Kidney (tissue), 14 donors: ENCODE data around the gene FRMD6. TPM values are rescaled to one million over a fixed set of nuclear protein-coding genes. Genes with fewer than 3 reads are reported as not detected.

Source experiments
- DNase-seq, 5 donors: peaks; one replicate each; pipeline ENCODE4 v3.0.0-alpha.2; 2013 to 2020
- FAIRE-seq: peaks from 2 replicates; lab custom pipeline; 2012; peaks lifted over from hg19 to GRCh38; lab: Jason Lieb, UNC
- H3K27ac ChIP-seq, 2 donors: one replicate each; pipeline ENCODE4 v1.7.0; 2013; ENCODE audit warnings: low read depth in 2 of 2, low read length in 2 of 2, inconsistent platforms in 1 of 2
- H3K27me3 ChIP-seq: one replicate; pipeline ENCODE4 v1.7.1; 2013; ENCODE audit warnings: low read length, inconsistent platforms; ENCODE audit not compliant: control insufficient read depth, insufficient read depth
- H3K36me3 ChIP-seq, 3 donors: one replicate each; pipeline versions ENCODE4 v1.7.0 to v1.7.1; 2013; ENCODE audit warnings: low read length in 3 of 3, control low read depth in 1 of 3, inconsistent platforms in 1 of 3; ENCODE audit not compliant: insufficient read depth in 3 of 3, control insufficient read depth in 2 of 3
- H3K4me1 ChIP-seq, 3 donors: one replicate each; pipeline versions ENCODE4 v1.7.0 to v1.7.1; 2013; ENCODE audit warnings: low read length in 3 of 3, inconsistent platforms in 1 of 3, low read depth in 1 of 3; ENCODE audit not compliant: control insufficient read depth in 2 of 3, insufficient read depth in 2 of 3
- H3K4me3 ChIP-seq, 3 donors: one replicate each; pipeline versions ENCODE4 v1.7.0 to v1.8.1; 2013; ENCODE audit warnings: low read length in 3 of 3, control low read depth in 1 of 3, inconsistent platforms in 1 of 3
- H3K9ac ChIP-seq, 3 donors: one replicate each; pipeline versions ENCODE4 v1.7.0 to v1.7.1; 2013; ENCODE audit warnings: low read length in 3 of 3, control low read depth in 1 of 3, inconsistent platforms in 1 of 3
- H3K9me3 ChIP-seq, 3 donors: one replicate each; pipeline versions ENCODE4 v1.7.0 to v1.7.1; 2013; ENCODE audit warnings: low read length in 3 of 3, control low read depth in 1 of 3, inconsistent platforms in 1 of 3; ENCODE audit not compliant: control insufficient read depth in 2 of 3, insufficient read depth in 1 of 3
- CTCF ChIP-seq: IDR thresholded peaks from 3 replicates; pipeline ENCODE4 v1.5.1; 2012; ENCODE audit warnings: mild to moderate bottlenecking, moderate library complexity, borderline replicate concordance; ENCODE audit not compliant: insufficient read depth; ENCODE audit errors: extremely low read depth
- intact Hi-C: fragments of 100-400 bp; cut with DNase I; formaldehyde crosslinking; loops from one replicate; pipeline ENCODE4 v1.11.1; 2022
- polyA plus RNA-seq: library from polyadenylated mRNA; stranded (reverse); fragments of 350-450 nt; fragmentation: Illumina TruSeq; extraction: RNeasy Lipid Tissue Mini Kit (QIAGEN cat#74804); gene quantifications from one replicate; pipeline ENCODE4 v1.2.3, GENCODE V29; 2014; ENCODE audit warnings: low read depth, low replicate concordance; ENCODE audit not compliant: insufficient read depth
- total RNA-seq: library from RNA; stranded (reverse); fragmentation: NEBNext Ultra II Directional; extraction: Animal tissue kit (Norgen Biotek cat#: 25700); gene quantifications from one replicate; pipeline ENCODE4 v1.2.1, GENCODE V29; 2021
- donor health status: control.
- donor health status: control.
- donor health status: control.
- donor health status: control.
- donor health status: control.
- donor health status: DM: yes; HTN: yes; CAD: no.
- donor health status: Normal renal cell carcinoma (clear cell type).

The FRMD6 gene
- total and polyA plus RNA-seq, 2 donors from 2014 or later: 2.4 to 16.5 TPM

- H3K4me1 ChIP-seq: no peaks in the 10 kb centered on the region
Measured at GRCh38 chr14:51691176-51691575, 39.5 kb downstream of the FRMD6 start.

DNA sequence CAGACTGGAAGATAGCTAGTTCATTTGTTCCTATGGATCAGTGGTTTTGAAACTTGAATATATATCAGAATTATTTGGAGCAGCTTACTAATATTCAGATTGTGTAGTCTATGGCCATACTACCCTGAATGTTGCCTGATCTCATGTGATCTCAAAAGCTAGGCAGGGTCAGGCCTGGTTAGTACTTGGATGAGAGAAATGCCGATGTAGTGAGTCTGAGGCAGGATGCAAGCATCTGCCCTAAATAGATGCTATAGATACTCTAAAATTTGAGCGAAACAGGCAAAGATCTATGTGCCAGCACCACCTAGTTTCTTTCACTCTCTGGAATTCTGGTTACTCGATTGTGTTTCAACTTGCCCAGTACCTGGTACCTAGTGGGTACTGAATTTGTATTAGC is 40.9 kb downstream of the FRMD6 start:
- Histone ChIP-seq H3K9me3 (no peaks in the 10 kb centered on the region), H3K27ac (no peak overlapping the region), H3K4me3 (no peak overlapping the region), H3K4me1 (no peaks in the 10 kb centered on the region), H3K9ac (no peak overlapping the region), H3K27me3 (no peaks in the 10 kb centered on the region), H3K36me3 (no peaks in the 10 kb centered on the region)
- FAIRE-seq: no peak
- TF ChIP-seq CTCF: no peak
- intact Hi-C loops: no loop called here
- DNase-seq: no peak

More at GRCh38 chr14:51691176-51691575, 39.5 kb downstream of the FRMD6 start:
- Histone ChIP-seq H3K27me3 (no peaks in the 10 kb centered on the region), H3K9me3 (no peaks in the 10 kb centered on the region), H3K27ac (no peak overlapping the region), H3K9ac (no peak overlapping the region), H3K4me3 (no peak overlapping the region), H3K36me3 (no peaks in the 10 kb centered on the region)
- DNase-seq (no peak), FAIRE-seq (no peak)
- intact Hi-C loops: no loop called here
- TF ChIP-seq CTCF: no peak

GRCh38 chr14:51697848-51698247 is 46.1 kb downstream of the FRMD6 start:
- H3K27ac ChIP-seq: no peak overlapping the region
- H3K4me1 ChIP-seq: peaks cover 0 to 3% (median 0%) of the 10 kb centered on the region in 3 donors
- no peaks in the 10 kb centered on the region for H3K27me3 ChIP-seq
- H3K9ac ChIP-seq: no peak overlapping the region
- H3K4me3 ChIP-seq: no peak overlapping the region
- no peaks in the 10 kb centered on the region for H3K36me3 ChIP-seq
- no peaks in the 10 kb centered on the region for H3K9me3 ChIP-seq
- intact Hi-C loops: no loop called here
- FAIRE-seq (no peak), DNase-seq (peak in 3 of 5 donors; percentile 13 to 68 (median 67))
- no peak for TF ChIP-seq CTCF

GRCh38 chr14:51701951-51702350 is 50.2 kb downstream of the FRMD6 start:
- intact Hi-C loops: no loop called here
- Histone ChIP-seq H3K4me3 (no peak overlapping the region), H3K27ac (no peak overlapping the region), H3K4me1 (peaks cover 0 to 3% (median 0%) of the 10 kb centered on the region in 3 donors), H3K36me3 (no peaks in the 10 kb centered on the region), H3K9ac (no peak overlapping the region), H3K9me3 (no peaks in the 10 kb centered on the region), H3K27me3 (no peaks in the 10 kb centered on the region)
- DNase-seq (peak in 1 of 5 donors; percentile 24), FAIRE-seq (no peak)
- TF ChIP-seq CTCF: no peak
